H1 (cell line): ENCODE measurements around the gene ACTG1. TPM values are rescaled to one million over a fixed set of nuclear protein-coding genes. Genes with fewer than 3 reads are reported as not detected.

Experiments
- CEBPB ChIP-seq: IDR thresholded peaks from 2 replicates; pipeline ENCODE4 v1.6.1; 2012; ENCODE audit warnings: low read depth, low read length
- TCF12 ChIP-seq: IDR thresholded peaks from 2 replicates; pipeline ENCODE4 v1.6.1; 2011; ENCODE audit warnings: low read depth, mild to moderate bottlenecking, low read length
- polyA plus RNA-seq, 7 experiments: library from polyadenylated mRNA; depleted of rRNA in 3 of 7; stranded (reverse) in 5 of 7; unstranded in 2 of 7; fragments of >200 nt in 5 of 7; fragments of 200-250 nt in 2 of 7; gene quantifications; 1 replicate in 5 of 7; 2 replicates in 1 of 7; 4 replicates in 1 of 7; pipeline versions ENCODE4 v1.2.1 to v1.2.3, GENCODE V29; 2011 to 2013; ENCODE audit warnings: missing spikeins in 2 of 7, mixed read lengths in 2 of 7
- total RNA-seq: library from RNA; stranded (reverse); fragmentation: NEBNext Ultra II Directional; extraction: Animal tissue kit (Norgen Biotek cat#: 25700); gene quantifications from 2 replicates; pipeline ENCODE4 v1.2.1, GENCODE V29; 2021

ACTG1 gene
- total and polyA plus RNA-seq, 2 of the 8 experiments (the other 6 are each of a cell fraction or from before 2014, with no cell fraction given): 3,535 to 5,010 TPM

DNA sequence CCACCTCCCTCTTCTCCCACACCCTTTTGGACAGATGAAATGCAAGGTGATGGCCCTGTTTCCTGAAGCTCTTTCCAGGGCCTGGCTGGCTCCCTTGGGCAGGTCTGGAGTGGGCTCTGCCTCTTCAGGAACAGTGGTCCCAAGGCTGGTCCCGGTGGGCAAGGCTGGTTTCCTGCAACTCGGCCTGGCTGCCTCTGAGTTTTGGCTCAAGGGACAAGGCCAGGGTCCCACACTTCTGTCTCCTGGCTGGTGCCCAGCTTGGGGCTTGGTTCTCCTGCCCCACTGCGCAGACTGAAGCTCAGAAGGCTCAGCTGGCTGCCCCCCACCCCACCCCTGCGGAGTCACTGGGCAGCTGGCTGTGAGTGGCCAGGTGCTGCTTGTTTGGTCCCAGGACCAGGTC lies 3.8 kb upstream of the ACTG1 start (continued):
- no peak for TF ChIP-seq TCF12
- no peak for TF ChIP-seq CEBPB
